COLO668 (cell line): ENCODE measurements around the gene SPINDOC.
A peak's percentile ranks its signal among the peaks of the same experiment; 100 is the strongest.
"Not testable (repeated sequence)": the region's sequence is repeated elsewhere in the genome, so short reads cannot be mapped to it uniquely, and the experiment has no call there.

ENCODE experiments used
- DNase-seq: peaks from one replicate; lab custom pipeline; 2025; ENCODE audit not compliant: unreplicated experiment; lab: John Stamatoyannopoulos, UW

SPINDOC gene

DNA sequence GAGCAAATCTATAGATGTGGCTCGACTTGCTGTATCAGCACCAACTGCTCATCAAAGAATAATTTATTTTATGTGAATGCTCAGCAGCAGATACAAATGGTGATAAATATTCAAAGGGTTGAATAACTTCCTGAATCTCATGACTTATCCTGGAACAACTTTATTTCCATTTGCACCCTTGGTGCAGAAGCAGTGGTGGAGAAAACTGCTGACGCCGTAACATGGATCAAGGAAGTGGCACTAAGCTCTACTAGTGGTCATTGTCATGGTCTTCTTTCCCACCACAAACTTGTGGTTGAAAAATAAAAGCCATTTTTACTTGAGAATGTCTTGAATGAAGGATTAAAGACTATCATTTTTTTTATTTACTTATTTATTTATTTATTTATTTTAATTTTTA, 40.2 kb downstream of the SPINDOC start:
- no peak for DNase-seq

DNA sequence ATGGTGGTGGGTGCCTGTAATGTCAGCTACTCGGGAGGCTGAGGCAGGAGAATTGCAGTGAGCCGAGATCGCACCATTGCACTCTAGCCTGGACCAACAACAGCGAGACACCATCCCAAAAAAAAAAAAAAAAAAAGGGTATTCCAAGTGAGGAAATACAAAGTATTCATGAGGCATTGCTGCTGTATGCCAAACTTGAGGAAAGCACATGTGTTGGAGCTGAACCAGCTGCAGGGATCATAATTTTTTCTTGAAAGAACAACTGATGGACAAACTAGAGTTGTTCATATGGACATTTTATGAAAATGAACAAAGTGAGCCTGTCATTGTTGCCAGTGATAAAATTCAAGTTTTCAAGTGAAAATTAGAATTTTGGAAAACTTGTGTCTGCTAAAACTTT, 41.4 kb downstream of the SPINDOC start:
- DNase-seq: no peak

DNA sequence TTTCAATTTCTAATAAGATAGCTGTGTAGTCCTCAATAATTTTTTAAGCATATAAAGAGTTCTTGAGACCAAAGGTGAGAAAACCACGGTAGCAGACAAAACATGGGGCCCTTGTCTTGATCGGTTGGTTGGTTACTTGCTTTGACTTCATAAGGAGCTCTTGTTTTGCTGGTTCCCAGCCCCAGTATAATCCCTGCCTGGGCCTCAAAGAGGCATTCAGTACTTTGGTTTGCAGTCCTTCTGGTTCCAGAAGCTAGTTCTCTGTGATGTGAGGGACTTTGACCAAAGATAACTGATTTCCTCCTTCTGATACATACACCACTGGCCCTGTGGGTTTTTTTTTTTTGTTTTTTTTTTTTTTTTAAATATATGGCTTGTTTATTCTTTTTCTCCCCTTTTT, 42.7 kb downstream of the SPINDOC start:
- no peak for DNase-seq

DNA sequence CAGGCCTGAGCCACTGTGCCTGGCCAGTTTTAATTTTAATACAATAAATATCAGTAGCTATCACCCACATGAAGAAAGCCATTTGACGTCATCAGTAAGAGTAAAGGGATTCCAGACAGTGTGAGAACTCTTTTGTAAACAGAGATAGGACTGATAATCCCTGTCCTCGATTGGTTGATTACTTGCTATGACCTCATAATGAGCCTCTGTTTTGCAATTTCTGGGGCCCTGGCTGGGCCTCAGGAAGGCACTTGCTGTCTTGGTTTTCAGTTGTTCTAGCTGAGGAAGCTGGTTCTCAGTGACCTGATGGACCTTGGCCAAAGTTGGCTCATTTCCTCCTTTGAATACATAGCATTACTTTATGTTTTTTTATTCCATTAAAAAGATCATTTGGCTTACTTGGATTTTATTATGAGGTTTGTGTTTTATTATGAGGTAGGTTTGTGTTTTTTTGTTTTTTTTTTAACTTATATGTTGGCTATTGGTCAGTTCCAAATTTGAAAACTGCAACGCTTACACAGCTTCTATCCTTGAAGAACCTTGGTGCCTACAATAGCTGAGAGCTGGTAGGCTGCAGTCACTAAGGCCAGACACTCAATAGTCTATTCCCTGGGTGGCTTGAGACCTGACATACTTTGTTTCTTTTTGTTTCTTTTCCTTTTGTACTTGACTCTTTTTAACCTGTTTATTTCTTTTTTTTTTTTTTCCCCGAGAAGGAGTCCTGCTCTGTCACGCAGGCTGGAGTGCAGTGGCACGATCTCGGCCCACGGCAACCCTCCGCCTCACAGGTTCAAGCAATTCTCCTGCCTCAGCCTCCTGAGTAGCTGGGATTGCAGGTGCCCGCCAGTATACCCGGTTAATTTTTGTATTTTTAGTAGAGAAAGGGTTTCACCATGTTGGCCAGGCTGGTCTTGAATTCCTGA, 45.6 kb downstream of the SPINDOC start:
- no peak for DNase-seq

DNA sequence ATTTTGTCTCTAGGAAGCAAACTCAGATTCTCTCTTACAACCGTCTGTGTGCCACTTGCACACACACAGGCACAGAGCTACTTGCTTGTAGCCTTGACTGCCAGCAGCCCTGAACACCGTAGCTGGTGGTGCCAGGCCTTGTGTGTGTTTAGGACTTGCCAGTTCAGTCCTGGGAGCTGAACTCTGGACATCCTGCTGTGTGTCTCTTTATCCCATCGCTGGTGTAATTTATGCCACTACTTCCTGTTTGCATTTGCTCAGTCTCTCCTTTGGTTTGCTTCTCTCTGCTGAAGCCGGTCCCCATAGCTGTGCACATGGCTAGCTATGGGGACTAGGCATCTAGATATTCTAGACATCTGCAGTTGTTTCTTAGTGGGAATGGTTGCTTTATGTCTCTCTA, 49.7 kb downstream of the SPINDOC start:
- peak; percentile 57 for DNase-seq

DNA sequence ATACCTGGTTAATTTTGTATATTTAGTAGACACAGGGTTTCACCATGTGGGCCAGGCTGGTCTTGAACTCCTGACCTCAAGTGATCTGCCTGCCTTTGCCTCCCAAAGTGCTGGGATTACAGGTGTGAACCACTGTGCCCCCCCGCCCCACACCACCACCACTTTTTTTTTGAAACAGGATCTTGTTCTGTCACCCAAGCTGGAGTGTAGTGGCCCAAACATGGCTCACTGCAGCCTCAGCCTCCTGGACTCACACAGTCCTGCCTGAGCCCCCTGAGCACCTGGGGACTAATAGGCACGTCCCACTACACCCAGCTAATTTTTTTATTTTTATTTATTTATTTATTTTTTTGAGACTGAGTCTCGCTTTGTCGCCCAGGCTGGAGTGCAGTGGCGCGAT, 50.4 kb downstream of the SPINDOC start:
- DNase-seq: not testable (repeated sequence)

DNA sequence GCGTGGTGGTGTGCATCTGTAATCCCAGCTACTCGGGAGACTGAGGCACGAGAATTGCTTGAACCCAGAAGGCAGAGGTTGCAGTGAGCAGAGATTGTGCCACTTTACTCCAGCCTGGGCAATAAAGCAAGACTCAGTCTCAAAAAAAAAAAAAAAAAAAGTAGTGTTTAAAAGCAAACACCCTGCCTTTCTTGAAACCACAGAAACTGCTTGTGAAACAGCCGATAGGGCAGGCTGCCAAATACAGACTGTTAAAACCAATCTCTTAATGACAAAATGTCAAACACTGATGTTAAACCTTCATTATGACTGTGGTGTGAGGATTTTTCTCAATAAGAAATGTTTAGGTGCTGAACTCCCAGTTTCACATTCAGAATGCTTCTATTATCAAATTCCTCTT, 53.0 kb downstream of the SPINDOC start:
- no peak for DNase-seq

DNA sequence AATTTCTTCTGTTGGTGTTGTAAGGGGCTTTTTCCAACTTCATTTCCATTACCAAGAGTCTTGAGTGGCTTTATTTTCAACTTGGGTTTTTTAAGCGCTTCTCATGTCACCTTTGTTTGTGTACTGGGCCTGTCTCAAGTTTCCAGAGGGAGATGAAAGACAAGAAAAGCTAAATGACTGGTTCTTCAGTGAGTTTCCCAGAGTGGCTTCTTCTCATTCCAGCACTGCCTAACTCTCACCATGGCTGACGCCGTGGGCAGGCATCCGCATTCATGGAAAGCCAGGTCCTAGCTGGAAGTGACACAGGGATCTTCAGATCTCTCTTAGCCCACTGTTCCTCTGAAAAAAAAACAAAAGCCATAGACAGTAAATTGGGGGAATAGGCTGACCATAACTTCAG, 54.3 kb downstream of the SPINDOC start:
- DNase-seq: no peak

DNA sequence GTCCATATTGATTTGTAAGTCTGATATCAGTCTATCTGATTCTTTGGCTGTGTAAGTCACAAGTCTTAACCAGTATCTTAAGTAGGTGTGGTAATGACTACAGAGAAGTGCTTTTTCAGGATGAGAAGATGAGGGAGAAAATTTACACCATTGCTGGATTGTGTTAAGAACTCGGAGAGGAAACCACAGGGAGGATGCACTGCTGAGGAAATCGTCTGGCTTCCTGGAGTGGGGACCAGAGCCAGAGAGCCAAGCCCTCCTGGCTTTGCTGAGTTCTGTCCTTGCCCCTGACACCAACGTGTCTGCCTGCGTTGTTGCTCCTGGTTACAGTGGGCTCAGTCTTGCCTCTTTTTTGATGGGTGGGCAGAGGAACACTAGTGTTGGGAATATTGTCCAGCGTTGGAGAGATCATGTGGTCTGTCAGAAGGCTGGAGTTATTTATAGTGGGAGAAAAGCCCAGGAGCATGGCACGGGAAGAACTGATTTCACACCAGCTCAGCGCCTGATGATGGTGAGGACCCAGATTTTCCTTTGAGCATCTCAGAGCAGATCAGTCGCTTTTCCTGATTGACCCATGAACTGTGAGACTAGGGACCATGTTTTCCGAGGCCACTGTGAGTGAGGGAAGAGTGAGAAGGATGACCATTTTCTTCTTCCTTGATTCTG, 55.3 kb downstream of the SPINDOC start:
- no peak for DNase-seq

DNA sequence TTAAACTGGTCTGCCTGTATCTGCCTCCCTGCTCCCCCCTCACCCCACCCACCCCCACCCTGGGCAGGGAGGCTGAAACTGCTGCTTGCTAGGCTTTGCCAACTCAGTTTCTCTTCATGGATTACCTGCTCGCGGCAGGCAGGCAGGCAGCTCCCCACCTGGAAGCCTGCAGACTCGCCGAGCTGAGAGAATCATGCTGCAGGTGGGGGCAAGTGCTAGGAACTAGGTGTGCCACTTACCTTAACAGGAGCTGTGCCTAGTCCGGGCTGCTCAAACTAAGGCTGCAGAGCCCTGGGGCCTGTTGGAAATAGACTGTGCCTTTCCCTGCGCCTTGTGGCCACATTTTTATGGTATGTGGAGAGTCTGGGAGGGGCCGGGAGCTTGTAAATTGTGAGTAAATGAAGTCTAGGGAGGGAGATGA, 55.9 kb downstream of the SPINDOC start:
- DNase-seq: no peak

DNA sequence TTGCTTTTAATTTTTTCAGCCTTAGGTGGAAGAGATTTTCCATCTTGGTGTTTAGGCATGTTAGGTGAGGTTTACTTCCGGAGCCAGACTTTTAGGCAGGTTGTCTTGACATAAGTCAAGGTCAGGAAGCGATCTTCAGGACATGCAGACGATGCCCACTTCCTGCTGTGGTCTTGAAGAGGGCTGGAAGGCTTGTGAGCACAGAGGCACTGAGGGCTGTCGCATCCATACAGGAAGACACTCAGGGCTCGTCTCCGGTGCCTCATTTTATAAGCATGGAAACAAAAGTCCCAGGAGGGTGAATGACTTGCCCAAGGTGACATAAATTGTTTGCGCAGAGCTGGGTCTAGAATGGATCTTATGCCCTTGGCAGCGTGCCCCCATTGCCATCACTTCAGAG, 56.4 kb downstream of the SPINDOC start:
- no peak for DNase-seq

DNA sequence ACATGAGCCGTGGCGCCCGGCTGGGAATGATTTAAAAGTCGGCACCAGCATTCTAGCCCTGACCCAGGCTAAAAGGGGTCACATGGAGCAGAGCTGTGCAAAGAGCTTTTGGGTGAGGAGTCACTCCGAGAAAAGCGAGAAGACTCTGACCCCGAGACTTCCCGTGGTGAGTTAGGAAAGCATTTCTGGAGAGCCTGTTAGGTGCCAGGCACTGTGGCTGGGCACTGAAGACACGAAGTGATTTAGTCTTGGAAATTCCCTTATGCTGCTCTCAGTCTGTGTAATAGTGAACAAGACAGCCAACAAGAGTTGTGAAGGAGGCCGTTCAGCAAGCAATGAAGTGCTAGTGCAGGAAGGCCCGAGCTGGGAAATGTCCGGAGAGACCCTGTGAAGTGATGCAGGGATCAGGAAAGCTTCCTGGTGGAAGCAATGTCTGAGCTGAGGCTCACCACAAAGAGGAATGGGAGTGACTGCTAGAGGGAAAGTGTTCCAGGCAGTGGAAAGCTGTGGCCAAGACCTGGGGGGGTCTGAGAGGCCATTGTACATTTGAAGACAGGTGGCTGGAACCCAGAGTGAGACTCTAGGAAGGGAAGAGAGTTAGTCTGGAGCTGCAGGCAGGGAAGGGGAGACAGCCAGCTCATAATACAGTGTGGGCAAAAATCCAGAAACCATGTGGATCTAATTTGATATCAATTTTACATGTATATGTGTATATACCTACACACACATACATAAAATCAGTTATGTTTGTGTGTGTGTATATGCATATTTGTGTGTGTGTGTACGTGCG, 57.3 kb downstream of the SPINDOC start:
- no peak for DNase-seq

DNA sequence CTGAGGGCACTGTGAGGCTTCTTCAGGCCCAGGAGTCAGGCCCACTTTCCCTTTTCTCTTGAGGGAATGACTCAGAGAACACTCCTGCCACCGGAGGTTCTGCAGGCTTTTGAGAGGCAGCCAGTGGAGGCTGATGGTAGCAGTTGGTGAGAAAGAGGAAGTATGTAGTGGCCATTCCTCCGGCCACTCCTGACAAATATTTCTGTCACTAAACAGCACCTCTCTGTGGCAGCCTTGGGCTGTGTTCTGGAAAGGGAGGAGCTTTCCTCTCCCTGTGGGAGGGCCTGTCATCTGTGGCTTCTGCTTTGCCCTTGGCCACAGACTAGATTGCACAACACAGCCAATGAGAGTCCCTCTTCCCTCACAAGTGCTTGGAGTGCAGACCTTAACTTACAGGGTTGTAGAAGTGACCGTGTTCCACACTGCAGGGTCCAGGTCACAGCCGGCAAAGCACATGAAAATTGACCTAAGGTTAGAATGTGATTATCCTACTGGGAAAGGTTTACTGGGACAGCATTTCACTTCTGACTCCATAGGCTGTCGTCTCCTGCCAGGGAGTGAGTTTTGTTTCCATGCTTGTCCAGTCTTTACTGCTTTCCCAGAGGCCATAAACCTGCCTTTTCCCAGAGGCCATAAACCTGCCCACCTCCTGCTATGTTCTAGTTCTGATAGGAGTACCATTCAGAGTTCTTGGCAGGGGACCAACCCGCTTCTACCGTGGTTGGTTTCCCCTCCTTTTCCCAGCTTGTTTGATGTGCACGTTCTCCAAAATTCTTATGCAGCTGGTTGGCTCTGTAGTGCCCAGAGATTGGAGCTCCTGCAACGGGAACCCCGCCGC, 58.9 kb downstream of the SPINDOC start:
- DNase-seq: peak; percentile 22

DNA sequence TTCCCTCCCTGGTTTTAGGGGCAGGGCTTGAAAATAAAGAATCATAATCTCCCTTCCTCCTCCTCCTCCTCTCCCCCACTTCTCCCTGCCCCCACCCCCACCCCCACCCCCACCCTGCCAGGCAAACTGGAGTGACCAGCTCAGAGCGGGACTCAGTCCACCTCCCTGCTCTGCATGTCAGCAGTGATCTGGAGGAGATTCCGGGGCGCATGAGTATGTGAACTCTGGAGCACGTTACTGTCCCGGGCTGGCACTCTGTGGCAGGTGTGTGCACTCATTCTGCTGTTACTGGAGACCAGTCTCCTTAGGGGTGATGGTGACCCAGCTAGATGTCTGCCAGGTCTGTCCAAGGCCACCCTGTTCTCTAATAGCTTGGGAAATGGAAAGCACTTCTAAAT, 59.5 kb downstream of the SPINDOC start:
- DNase-seq: no peak

DNA sequence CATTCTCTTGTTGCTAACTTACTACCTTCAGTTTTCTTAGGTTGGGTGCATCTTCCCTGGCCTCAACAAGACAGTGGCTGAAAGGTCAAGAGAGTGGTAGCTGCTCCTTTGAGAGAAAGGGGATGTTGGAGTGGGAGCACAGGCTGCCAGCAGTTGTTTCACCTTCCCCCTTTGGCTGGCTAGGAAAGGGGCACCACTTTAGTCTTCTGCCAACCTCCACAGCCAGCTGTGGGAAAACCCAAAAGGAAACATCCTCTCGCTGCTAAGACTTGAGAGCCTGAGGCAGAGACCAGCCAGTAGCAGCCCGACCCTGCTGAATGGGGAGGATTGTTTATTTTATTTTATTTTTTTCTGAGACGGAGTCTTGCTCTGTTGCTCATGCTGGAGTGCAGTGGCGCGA, 60.1 kb downstream of the SPINDOC start:
- DNase-seq: no peak

DNA sequence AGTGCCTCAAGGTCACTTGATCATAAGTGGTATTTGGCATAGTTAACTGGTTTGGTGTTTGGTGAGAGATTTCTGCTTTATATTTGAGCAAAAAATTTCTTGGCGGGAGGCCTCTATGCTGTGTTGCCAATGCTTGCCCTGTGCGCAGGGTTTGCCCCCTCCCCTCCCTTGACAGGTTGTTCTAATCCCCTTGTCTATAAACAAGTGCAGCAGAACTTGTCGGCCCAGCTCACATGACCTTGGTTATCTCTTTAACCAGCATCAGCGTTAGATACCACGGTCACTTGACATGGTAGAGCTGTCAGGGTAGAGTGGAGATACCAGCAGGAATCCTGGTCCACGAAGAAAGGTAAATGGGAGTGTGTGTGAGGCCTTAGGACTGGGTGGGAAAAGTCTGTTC, 61.3 kb downstream of the SPINDOC start:
- DNase-seq: no peak

DNA sequence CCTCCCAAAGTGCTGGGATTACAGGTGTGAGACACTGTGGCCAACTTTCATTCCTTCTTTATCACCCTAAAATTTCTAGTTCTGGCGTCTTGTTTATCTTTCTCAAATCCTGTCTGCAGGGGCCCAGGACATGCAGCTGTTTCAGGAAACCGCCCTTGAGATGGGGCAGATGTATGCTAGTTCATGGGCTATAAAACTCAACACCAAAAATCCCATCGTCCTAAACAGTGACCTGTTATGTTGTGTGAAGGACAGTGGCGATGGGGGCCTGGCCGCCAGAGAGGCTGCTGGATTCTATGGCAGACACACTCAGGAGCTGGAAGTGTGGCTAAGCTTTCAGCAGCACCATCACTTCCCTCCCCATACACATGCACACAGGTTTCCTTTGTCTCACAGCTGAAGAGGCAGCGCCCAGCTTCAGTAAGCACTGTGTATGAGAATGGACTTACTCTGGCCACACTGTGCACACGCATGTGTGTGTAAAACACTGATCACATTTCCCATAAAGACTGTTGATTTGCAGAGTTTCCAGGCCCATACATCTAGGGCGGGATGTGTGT, 62.3 kb downstream of the SPINDOC start:
- no peak for DNase-seq

DNA sequence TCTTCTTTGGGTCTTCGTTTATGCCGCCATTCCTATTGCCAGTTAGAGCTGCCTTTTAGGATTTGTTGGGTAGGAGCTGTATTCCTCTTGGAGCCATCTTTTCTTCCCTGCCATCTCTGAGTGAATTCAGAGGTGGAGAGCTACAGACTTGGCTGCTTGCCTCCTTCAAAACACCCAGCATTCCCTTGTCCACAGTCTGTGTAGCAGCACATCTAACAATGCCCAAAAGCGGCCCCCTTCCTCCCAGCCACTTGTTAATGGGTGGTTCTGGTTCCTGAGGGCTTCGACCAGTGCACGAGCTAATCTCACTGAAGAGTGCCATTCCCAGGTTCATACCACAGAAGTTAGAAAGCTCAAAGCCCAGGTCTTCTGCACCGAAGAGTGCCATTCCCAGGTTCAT, 63.4 kb downstream of the SPINDOC start:
- DNase-seq: no peak
